ENCODE results near the gene KRTAP10-11.
"Not testable (repeated sequence)": the region's sequence is repeated elsewhere in the genome, so short reads cannot be mapped to it uniquely, and the experiment has no call there.

KRTAP10-11 gene

GRCh38 chr21:44646366-44647221 lies at the start of gene KRTAP10-11:
Gene KRTAP10-11, plus strand, starts transcription at chr21:44646414. Its CDS starts 45 bp downstream, at chr21:44646459.
- DNase-seq (ENCODE audit: low read depth) = not testable (repeated sequence)

- no peak for DNase-seq (ENCODE audit: low read depth)
These were observed 48.2 kb upstream of the KRTAP10-11 start for GRCh38 chr21:44598061-44598460.

- no peak for DNase-seq (ENCODE audit: low read depth)
These were observed 46.8 kb upstream of the KRTAP10-11 start for GRCh38 chr21:44599264-44600029.

GRCh38 chr21:44600118-44600978 lies 45.9 kb upstream of the KRTAP10-11 start, which contains the start of gene KRTAP10-7:
Gene KRTAP10-7, plus strand, starts transcription at chr21:44600597. Its CDS starts 25 bp downstream, at chr21:44600622.
- DNase-seq (ENCODE audit: low read depth) = not testable (repeated sequence)

GRCh38 chr21:44601091-44601490 lies 45.1 kb upstream of the KRTAP10-11 start:
- DNase-seq (ENCODE audit: low read depth) = not testable (repeated sequence)

- no peak for DNase-seq (ENCODE audit: low read depth)
These were observed 44.4 kb upstream of the KRTAP10-11 start for GRCh38 chr21:44601596-44602462.

- no peak for DNase-seq (ENCODE audit: low read depth)
These were observed 43.8 kb upstream of the KRTAP10-11 start for GRCh38 chr21:44602463-44602850.

- no peak for DNase-seq (ENCODE audit: low read depth)
These were observed 42.9 kb upstream of the KRTAP10-11 start for GRCh38 chr21:44603109-44603875.

- no peak for DNase-seq (ENCODE audit: low read depth)
These were observed 42.3 kb upstream of the KRTAP10-11 start for GRCh38 chr21:44603911-44604310.

- no peak for DNase-seq (ENCODE audit: low read depth)
These were observed 39.7 kb upstream of the KRTAP10-11 start for GRCh38 chr21:44606495-44606894.

GRCh38 chr21:44609193-44609592 lies 37.0 kb upstream of the KRTAP10-11 start:
- DNase-seq (ENCODE audit: low read depth) = no peak

- DNase-seq (ENCODE audit: low read depth) = not testable (repeated sequence)
These were observed 35.9 kb upstream of the KRTAP10-11 start for GRCh38 chr21:44610157-44610843.

- DNase-seq (ENCODE audit: low read depth) = no peak
These were observed 34.7 kb upstream of the KRTAP10-11 start for GRCh38 chr21:44611551-44611950.

- DNase-seq (ENCODE audit: low read depth) = no peak
These were observed 34.2 kb upstream of the KRTAP10-11 start, which contains the start of gene KRTAP10-8 for GRCh38 chr21:44612029-44612486. Gene KRTAP10-8, plus strand, starts transcription at chr21:44612079. Its CDS starts 22 bp downstream, at chr21:44612101.

- DNase-seq (ENCODE audit: low read depth) = no peak
These were observed 33.5 kb upstream of the KRTAP10-11 start for GRCh38 chr21:44612669-44613229.

GRCh38 chr21:44613386-44614155 lies 32.6 kb upstream of the KRTAP10-11 start:
- DNase-seq (ENCODE audit: low read depth) = no peak

GRCh38 chr21:44614161-44614631 lies 32.0 kb upstream of the KRTAP10-11 start:
- DNase-seq (ENCODE audit: low read depth) = no peak

- no peak for DNase-seq (ENCODE audit: low read depth)
These were observed 31.2 kb upstream of the KRTAP10-11 start for GRCh38 chr21:44614961-44615391.
